ENCODE data around the gene FKBP4.

GRCh38 chr12:2834581-2835491, 40.1 kb downstream of the FKBP4 start, which contains the start of gene NRIP2:
- TF ChIP-seq CTCF (IDR thresholded peaks at IDR 0.05; ENCODE audit: borderline replicate concordance, extremely low read depth, low read length, poor library complexity, severe bottlenecking) = no peak
- no peak for TF ChIP-seq EZH2 (IDR thresholded peaks at IDR 0.05; ENCODE audit: borderline replicate concordance, low read depth, low read length, severe bottlenecking)
